GM23248 (cell line): ENCODE measurements around the gene TPRA1.

Source experiments
- EZH2 ChIP-seq: fragments of 200-600 bp; sonication (generic); IDR thresholded peaks from 2 replicates; pipeline ENCODE4 v1.6.1; 2018; ENCODE audit warnings: antibody characterized with exemption, mild to moderate bottlenecking; ENCODE audit not compliant: insufficient read depth, poor library complexity, severe bottlenecking
- EZH2phosphoT487 ChIP-seq: fragments of 200-600 bp; sonication (generic); IDR thresholded peaks from 2 replicates; pipeline ENCODE4 v1.6.1; 2018; ENCODE audit warnings: antibody characterized with exemption, moderate library complexity, mild to moderate bottlenecking, low read depth; ENCODE audit not compliant: insufficient read depth

DNA sequence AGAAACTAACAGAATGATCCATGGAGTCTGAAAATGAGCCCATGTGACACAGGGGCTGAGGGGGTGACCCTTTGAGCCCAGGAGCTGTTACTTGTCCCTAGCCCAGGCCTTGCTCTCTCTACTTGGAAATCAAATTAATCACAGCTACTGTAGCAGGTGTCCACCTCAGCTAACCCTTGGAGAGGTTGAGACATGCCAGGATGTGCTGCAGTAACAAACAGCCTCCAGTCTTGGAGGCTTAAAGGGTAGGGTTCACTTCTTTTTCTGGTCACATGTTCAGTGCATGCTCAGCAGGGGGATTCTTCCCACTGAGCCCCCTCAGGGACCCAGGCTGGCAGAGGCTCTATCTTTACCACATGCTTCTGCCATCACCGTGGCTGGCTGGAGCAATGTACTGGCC, 21.4 kb downstream of the TPRA1 start:
- no peak for TF ChIP-seq EZH2
- no peak for TF ChIP-seq EZH2phosphoT487
